ENCODE data around the gene NAIF1.
"Not testable (repeated sequence)": the region's sequence is repeated elsewhere in the genome, so short reads cannot be mapped to it uniquely, and the experiment has no call there.

Gene NAIF1

GRCh38 chr9:128066713-128067644, at the start of gene NAIF1:
Gene NAIF1 (minus strand): TSS chr9:128067320. CDS start chr9:128067101, 219 bp downstream.
- TF ChIP-seq CTCF (IDR thresholded peaks at IDR 0.05; ENCODE audit: low read length, missing control alignments): no peak
- H3K4me3 ChIP-seq (replicated peaks; ENCODE audit: low read depth, low read length): peak within 1 kb of the TSS; percentile 78
- DNase-seq (ENCODE audit: low read depth): peak; percentile 100

- TF ChIP-seq CTCF (IDR thresholded peaks at IDR 0.05; ENCODE audit: low read length, missing control alignments): no peak
- DNase-seq (ENCODE audit: low read depth): no peak
- no peak overlapping the region for H3K4me3 ChIP-seq (replicated peaks; ENCODE audit: low read depth, low read length)
Observed at GRCh38 chr9:128116104-128117083, 49.3 kb upstream of the NAIF1 start.

GRCh38 chr9:128115187-128116103, 48.3 kb upstream of the NAIF1 start:
- no peak overlapping the region for H3K4me3 ChIP-seq (replicated peaks; ENCODE audit: low read depth, low read length)
- DNase-seq (ENCODE audit: low read depth): no peak
- no peak for TF ChIP-seq CTCF (IDR thresholded peaks at IDR 0.05; ENCODE audit: low read length, missing control alignments)

GRCh38 chr9:128114326-128115186, 47.4 kb upstream of the NAIF1 start:
- TF ChIP-seq CTCF (IDR thresholded peaks at IDR 0.05; ENCODE audit: low read length, missing control alignments): no peak
- no peak for DNase-seq (ENCODE audit: low read depth)
- H3K4me3 ChIP-seq (replicated peaks; ENCODE audit: low read depth, low read length): no peak overlapping the region

GRCh38 chr9:128113526-128114325, 46.6 kb upstream of the NAIF1 start:
- H3K4me3 ChIP-seq (replicated peaks; ENCODE audit: low read depth, low read length): no peak overlapping the region
- DNase-seq (ENCODE audit: low read depth): no peak
- TF ChIP-seq CTCF (IDR thresholded peaks at IDR 0.05; ENCODE audit: low read length, missing control alignments): no peak

- H3K4me3 ChIP-seq (replicated peaks; ENCODE audit: low read depth, low read length); DNase-seq (ENCODE audit: low read depth): not testable (repeated sequence)
Observed at GRCh38 chr9:128111726-128112125, 44.6 kb upstream of the NAIF1 start.

All from fibroblast of pulmonary artery (primary cell).